LNCaP clone FGC (cell line): Measurements from ENCODE around the gene RNU6-9.

ENCODE experiments used
- DNase-seq: peaks from one replicate; pipeline ENCODE4 v3.0.0-alpha.2; 2011; ENCODE audit warnings: low read depth
- H3K4me3 ChIP-seq: 2 replicates; pipeline ENCODE4 v1.5.1; 2011; ENCODE audit warnings: mild to moderate bottlenecking, low read depth, low read length, control low read depth
- TF ChIP-seq, protein P1 (sequence below): IDR thresholded peaks from 2 replicates; pipeline ENCODE4 v1.5.1; 2012; ENCODE audit warnings: mild to moderate bottlenecking; ENCODE audit not compliant: control insufficient read depth, insufficient read depth; ENCODE audit errors: extremely low read depth

RNU6-9 gene

DNA sequence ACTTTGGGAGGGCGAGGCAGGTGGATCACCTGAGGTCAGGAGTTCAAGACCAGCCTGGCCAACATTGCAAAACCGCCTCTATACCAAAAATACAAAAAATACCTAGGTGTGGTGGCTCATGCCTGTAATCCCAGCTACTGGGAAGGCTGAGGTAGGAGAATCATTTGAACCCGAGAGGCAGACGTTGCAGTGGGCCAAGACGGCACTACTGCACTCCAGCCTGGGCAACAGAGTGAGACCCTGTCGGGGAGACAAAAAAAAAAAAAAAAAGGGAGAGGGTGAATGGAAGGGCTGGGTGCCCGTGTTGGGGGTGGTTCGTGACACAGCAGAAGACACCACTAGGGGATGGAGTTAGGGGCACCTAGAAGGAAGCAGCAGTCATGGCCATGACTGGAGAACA, 23.0 kb upstream of the RNU6-9 start:
- TF ChIP-seq, protein P1, sequence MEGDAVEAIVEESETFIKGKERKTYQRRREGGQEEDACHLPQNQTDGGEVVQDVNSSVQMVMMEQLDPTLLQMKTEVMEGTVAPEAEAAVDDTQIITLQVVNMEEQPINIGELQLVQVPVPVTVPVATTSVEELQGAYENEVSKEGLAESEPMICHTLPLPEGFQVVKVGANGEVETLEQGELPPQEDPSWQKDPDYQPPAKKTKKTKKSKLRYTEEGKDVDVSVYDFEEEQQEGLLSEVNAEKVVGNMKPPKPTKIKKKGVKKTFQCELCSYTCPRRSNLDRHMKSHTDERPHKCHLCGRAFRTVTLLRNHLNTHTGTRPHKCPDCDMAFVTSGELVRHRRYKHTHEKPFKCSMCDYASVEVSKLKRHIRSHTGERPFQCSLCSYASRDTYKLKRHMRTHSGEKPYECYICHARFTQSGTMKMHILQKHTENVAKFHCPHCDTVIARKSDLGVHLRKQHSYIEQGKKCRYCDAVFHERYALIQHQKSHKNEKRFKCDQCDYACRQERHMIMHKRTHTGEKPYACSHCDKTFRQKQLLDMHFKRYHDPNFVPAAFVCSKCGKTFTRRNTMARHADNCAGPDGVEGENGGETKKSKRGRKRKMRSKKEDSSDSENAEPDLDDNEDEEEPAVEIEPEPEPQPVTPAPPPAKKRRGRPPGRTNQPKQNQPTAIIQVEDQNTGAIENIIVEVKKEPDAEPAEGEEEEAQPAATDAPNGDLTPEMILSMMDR: no peak

GRCh38 chr19:870963-871401, 22.3 kb upstream of the RNU6-9 start:
- no peak overlapping the region for H3K4me3 ChIP-seq
- DNase-seq: no peak
- TF ChIP-seq, protein P1: no peak

More for the DNA sequence above, 23.0 kb upstream of the RNU6-9 start:
- no peak overlapping the region for H3K4me3 ChIP-seq
- DNase-seq: no peak

DNA sequence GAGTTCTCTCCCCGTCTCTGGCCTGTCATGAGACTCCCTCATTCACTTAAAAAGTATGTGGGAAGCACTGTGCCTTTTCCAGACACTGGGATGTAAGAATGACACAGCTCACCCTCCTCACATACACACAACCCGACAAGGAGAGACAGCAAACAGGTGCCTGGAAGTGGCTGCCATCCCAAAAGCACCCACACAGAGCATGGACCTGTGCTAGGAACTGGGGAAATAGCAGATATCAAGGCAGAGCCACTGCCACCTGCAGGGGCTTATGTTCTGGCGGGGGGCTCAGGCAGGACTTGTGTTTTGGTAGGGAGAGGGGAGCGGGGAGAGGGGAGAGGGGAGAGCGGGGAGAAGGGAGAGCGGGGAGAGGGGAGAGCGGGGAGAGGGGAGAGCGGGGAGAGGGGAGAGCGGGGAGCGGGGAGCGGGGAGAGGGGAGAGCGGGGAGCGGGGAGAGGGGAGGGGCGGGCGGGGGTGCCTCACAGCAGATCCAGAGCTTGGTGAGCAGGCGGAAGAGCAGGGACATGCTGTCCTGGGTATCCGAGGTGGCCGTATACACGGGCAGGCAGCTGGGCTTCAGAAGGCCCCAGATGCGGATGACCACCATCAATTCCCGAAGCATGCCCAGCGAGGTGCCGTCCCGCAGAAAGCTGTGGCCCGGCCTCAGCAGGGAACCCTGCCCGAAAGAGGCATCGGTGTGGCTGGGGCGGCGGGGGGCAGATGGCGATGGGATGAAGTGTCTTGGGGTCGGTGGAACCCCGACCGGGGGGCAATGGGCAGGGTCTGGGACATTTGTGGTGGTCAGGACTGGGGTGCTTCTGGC, 21.6 kb upstream of the RNU6-9 start:
- no peak for DNase-seq
- TF ChIP-seq, protein P1: no peak
- no peak overlapping the region for H3K4me3 ChIP-seq

DNA sequence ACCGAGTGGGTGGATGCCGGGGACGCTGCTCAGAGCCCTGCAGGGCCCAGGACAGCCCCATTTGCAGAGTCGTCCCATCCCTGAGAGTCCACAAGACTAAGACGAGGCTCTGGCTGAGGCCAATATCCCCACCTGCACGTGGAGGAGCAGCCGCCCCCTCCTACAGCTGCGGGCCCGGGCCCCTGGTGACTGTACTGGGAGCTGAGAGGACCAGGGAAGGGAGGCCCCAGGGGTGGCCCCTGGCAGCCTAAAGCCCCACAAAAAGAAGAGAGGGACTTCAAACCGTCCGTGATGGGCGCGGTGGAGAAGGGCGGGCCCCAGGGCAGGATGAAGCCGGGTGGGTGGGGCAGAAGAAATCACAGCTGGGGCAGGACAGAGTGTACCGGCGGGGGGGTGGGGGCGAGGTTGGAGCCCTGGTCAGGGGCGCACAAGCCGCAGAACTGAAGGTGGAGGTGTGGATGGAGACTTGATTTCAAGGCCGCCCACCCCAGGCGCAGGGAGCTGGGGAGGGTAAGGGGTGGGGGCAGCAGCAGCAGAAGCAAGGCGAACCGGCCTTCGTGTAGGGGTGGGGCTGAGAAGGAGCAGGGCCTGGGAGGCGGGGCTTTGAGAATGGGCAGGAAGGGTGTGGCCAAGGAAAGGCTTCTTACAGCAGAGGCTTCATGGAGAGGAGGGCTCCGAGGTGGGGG, 20.9 kb upstream of the RNU6-9 start:
- TF ChIP-seq, protein P1: no peak
- peak; percentile 68 for DNase-seq
- H3K4me3 ChIP-seq: no peak overlapping the region

GRCh38 chr19:873084-873483, 20.2 kb upstream of the RNU6-9 start:
- TF ChIP-seq, protein P1: no peak
- H3K4me3 ChIP-seq: no peak overlapping the region
- DNase-seq: peak; percentile 33

DNA sequence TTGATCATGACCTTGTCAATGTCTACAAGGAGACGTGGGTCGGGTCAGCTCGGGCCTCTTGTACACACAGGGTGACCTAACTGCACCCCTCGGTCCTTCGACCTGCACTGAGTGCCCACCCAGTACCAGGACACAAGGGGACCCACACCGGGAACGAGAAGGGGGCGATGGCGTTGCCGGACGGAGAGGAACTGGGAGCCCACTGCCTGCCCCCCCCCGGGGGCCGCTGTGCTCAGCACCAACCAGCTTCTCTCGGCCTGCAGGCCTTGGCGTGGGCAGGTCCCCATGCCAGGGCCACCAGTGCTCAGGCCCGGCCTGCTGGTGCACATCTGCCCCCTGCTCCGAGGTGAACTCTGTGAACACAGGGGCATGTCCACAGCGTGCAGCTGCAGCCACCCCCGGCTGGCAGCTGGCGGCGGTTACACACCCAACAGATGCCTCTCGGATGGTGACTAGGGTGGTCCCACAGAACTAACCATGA, 19.7 kb upstream of the RNU6-9 start:
- H3K4me3 ChIP-seq: no peak overlapping the region
- DNase-seq: no peak
- TF ChIP-seq, protein P1: no peak
